K562 treated with DMSO at 1 percent for 4 hours (cell line): ENCODE measurements around the gene F13A1. TPM values are rescaled to one million over a fixed set of nuclear protein-coding genes. Genes with fewer than 3 reads are reported as not detected.

ENCODE experiments used
- total RNA-seq: library from RNA; unstranded; fragments of 300-600 nt; gene quantifications from 2 replicates; pipeline ENCODE4 v1.2.3, GENCODE V29; 2022; ENCODE audit not compliant: insufficient read depth

The F13A1 gene
- total RNA-seq: not detected in 2 replicates

DNA sequence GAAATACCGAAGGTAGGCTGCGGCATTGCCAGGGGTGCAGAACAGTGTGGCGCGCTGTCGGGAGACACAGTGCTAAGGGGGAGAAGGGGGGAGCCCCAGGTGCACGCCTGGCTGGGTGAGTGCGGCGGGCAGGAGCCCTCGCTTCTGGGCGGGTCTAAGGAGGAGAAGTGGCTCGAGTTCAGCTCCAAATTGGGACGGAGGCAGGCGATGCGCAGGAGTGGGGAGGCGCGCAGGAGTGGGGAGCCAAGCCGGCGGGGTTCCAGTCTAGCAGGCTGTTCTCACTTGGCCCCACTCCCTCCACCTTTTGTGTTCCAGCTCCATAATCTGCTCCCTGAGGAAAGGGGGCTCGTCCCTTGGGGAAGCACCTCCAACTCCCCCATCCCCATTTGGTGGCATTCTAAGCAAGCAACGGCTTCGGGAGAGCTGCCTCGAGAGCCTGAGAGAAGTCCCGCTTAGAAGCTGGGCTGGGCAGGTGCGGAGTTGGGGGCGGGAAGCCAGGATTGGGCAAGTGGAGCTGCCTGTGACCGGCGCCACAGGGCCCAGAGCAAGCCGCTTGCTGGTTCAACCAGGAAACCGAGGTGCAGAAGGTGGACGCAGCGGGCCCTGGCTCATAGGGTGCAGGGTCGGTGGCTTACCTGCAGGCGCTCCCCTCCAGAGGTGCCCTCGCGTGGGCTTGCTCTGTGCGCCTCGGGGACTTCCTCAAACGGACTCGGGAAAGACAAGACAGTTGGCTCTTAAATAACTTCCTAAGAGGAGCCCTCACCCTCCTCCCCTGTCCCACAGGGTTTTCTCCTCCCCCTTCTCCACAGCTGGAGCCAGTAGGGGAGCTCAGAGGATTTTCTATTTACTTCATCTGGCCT, at the start of gene F13A1:
Gene F13A1 (minus strand): TSS at position 711 of the 860 bp plus-strand sequence. CDS start 1,998 bp downstream, outside the sequence.

